WTC11 (cell line): ENCODE measurements around the gene MPP2. TPM values are rescaled to one million over a fixed set of nuclear protein-coding genes. Genes with fewer than 3 reads are reported as not detected.
A peak's percentile ranks its signal among the peaks of the same experiment; 100 is the strongest.

Experiments
- ATAC-seq: fragments of 200-7000 bp; cut with Tn5 transposase; 2 replicates; pipeline ENCODE4 v1.10.0; 2021; ENCODE audit warnings: mild to moderate bottlenecking, moderate library complexity
- Bru-seq: library from RNA; stranded (reverse); fragments of 400-500 nt; gene quantifications from one replicate; lab custom pipeline; 2021; lab: Mats Ljungman, UMichigan
- CTCF ChIA-PET: fragments of 300-600 bp; sonication (Branson Sonifier 250); formaldehyde crosslinking; loops from one replicate; lab custom pipeline; 2021; ENCODE audit warnings: antibody characterized with exemption; lab: Charles Lee
- POLR2A ChIA-PET: fragments of 350-600 bp; sonication (Branson Sonifier 250); formaldehyde crosslinking; loops from one replicate; lab custom pipeline; 2021; ENCODE audit warnings: antibody characterized with exemption; lab: Charles Lee
- DNase-seq: peaks from one replicate; pipeline ENCODE4 v3.0.0; 2021; ENCODE audit warnings: low spot score
- H3K27ac Mint-ChIP-seq: 2 replicates; pipeline ENCODE4 v1.8.0; 2021; ENCODE audit warnings: mixed read lengths
- H3K27me3 Mint-ChIP-seq: 2 replicates; pipeline ENCODE4 v1.8.0; 2021; ENCODE audit warnings: low read depth, mild to moderate bottlenecking, moderate library complexity, mixed read lengths
- H3K36me3 Mint-ChIP-seq: 2 replicates; pipeline ENCODE4 v1.8.0; 2021; ENCODE audit warnings: mixed read lengths
- H3K4me1 Mint-ChIP-seq: 2 replicates; pipeline ENCODE4 v1.8.0; 2022; ENCODE audit warnings: mixed read lengths
- H3K4me3 Mint-ChIP-seq: 2 replicates; pipeline ENCODE4 v1.8.0; 2021; ENCODE audit warnings: mild to moderate bottlenecking, moderate library complexity, mixed read lengths
- H3K9me3 Mint-ChIP-seq: 2 replicates; pipeline ENCODE4 v1.8.0; 2021; ENCODE audit warnings: mixed read lengths
- JAZF1 ChIP-seq: fragments of 250-450 bp; sonication (Bioruptor Pico); IDR thresholded peaks from 2 replicates; pipeline ENCODE4 v1.9.0; 2021; ENCODE audit warnings: moderate library complexity, mild to moderate bottlenecking, inconsistent platforms
- ZNF416 ChIP-seq: fragments of 250-450 bp; sonication (Bioruptor Pico); IDR thresholded peaks from 2 replicates; pipeline ENCODE4 v1.9.0; 2021; ENCODE audit warnings: mild to moderate bottlenecking, inconsistent platforms
- ZNF423 ChIP-seq: fragments of 250-450 bp; sonication (Bioruptor Pico); IDR thresholded peaks from 2 replicates; pipeline ENCODE4 v2.1.2; 2022; ENCODE audit warnings: mild to moderate bottlenecking, moderate library complexity
- long read RNA-seq, 3 experiments: library from RNA in 1 of 3; library from capped mRNA in 1 of 3; library from polyadenylated mRNA in 1 of 3; unstranded in 2 of 3; stranded (forward) in 1 of 3; transcript quantifications; one replicate each; pipeline ENCODE4 v2.0.0, GENCODE V29; 2021
- total RNA-seq: library from RNA; stranded (reverse); gene quantifications from 3 replicates; pipeline ENCODE4 v1.2.3, GENCODE V29; 2021
- TF ChIP-seq, protein P1 (sequence below): sonication (generic); formaldehyde crosslinking; IDR thresholded peaks from 2 replicates; pipeline ENCODE4 v1.8.0; 2022; ENCODE audit warnings: mild to moderate bottlenecking, missing genetic modification reagents
- TF ChIP-seq, protein P2 (sequence below): sonication (generic); formaldehyde crosslinking; IDR thresholded peaks from 2 replicates; pipeline ENCODE4 v1.8.0; 2023; ENCODE audit warnings: missing genetic modification reagents, mild to moderate bottlenecking, borderline replicate concordance
- TF ChIP-seq, protein P3 (sequence below): sonication (generic); formaldehyde crosslinking; IDR thresholded peaks from 2 replicates; pipeline ENCODE4 v1.8.1; 2022; ENCODE audit warnings: low read depth, mild to moderate bottlenecking, moderate library complexity, missing genetic modification reagents, borderline replicate concordance
- TF ChIP-seq, protein P4 (sequence below): sonication (generic); formaldehyde crosslinking; IDR thresholded peaks from 2 replicates; pipeline ENCODE4 v1.8.1; 2023; ENCODE audit warnings: mild to moderate bottlenecking, missing genetic modification reagents, borderline replicate concordance
- TF ChIP-seq, protein P5 (sequence below): fragments of 250-450 bp; sonication (Bioruptor Pico); IDR thresholded peaks from 2 replicates; pipeline ENCODE4 v1.8.0; 2021; ENCODE audit warnings: mild to moderate bottlenecking
- TF ChIP-seq, protein P6 (sequence below): sonication (generic); formaldehyde crosslinking; IDR thresholded peaks from 2 replicates; pipeline ENCODE4 v1.8.1; 2023; ENCODE audit warnings: mild to moderate bottlenecking, missing genetic modification reagents

Gene MPP2, protein sequence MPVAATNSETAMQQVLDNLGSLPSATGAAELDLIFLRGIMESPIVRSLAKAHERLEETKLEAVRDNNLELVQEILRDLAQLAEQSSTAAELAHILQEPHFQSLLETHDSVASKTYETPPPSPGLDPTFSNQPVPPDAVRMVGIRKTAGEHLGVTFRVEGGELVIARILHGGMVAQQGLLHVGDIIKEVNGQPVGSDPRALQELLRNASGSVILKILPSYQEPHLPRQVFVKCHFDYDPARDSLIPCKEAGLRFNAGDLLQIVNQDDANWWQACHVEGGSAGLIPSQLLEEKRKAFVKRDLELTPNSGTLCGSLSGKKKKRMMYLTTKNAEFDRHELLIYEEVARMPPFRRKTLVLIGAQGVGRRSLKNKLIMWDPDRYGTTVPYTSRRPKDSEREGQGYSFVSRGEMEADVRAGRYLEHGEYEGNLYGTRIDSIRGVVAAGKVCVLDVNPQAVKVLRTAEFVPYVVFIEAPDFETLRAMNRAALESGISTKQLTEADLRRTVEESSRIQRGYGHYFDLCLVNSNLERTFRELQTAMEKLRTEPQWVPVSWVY
- total RNA-seq = 29.3 to 31.4 TPM (median 29.9 TPM) in 3 replicates
- percentile 50 among the genes with signal in this experiment for Bru-seq, nascent RNA
- long read RNA-seq, experiment 1, full-length matches to known transcripts = 157 of 215 reads
- long read RNA-seq, experiment 1, partial matches to known transcripts = 37 of 215 reads
- long read RNA-seq, experiment 1, other reads (novel, unspliced or antisense) = 21 of 215 reads
- long read RNA-seq, experiment 2, full-length matches to known transcripts = 9 of 32 reads
- long read RNA-seq, experiment 2, partial matches to known transcripts = 3 of 32 reads
- long read RNA-seq, experiment 2, other reads (novel, unspliced or antisense) = 20 of 32 reads
- long read RNA-seq, experiment 3, full-length matches to known transcripts = 8 of 10 reads
- long read RNA-seq, experiment 3, partial matches to known transcripts = 2 of 10 reads
- long read RNA-seq, experiment 3, other reads (novel, unspliced or antisense) = 0 of 10 reads

DNA sequence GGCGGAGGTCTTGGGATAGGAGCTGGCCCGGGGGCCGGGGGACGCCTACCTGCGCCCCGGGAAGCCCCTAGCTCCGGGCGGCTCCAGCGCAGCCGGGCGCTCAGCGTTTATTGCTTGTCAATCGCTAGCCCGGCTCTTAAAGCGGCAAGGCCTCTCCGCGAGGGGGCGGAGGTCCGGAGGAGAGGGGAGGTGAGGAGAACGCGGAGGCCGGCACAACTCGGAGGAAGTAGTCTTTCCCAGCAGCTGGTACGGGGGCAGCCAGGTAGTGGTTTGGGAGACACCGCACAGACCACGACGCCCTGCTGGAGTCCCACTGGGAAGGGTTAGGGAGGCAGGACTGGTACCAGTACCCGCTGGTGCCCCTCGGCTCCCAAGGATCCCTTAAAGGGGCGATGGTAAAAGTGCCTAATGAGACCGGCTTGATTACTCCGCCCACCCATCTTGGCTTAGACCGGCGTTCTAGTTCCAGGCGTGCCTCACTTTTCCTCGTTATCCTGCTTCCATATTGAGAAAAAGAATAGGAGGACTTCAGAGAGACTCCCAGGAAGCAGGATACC, at the start of gene MPP2:
Gene MPP2 (minus strand): TSS at position 112 of the 557 bp plus-strand sequence. CDS start 3,076 bp downstream, outside the sequence.
- no peaks in the 10 kb centered on the region for H3K9me3 Mint-ChIP-seq
- DNase-seq = peak; percentile 88
- POLR2A ChIA-PET = interaction anchor here (1.2 kb wide), 1 partner anchor 265 kb away, joined by 3 read pairs; no protein-coding TSS in a partner anchor
- peaks cover 49% of the 10 kb centered on the region for H3K27me3 Mint-ChIP-seq
- TF ChIP-seq, protein P1, sequence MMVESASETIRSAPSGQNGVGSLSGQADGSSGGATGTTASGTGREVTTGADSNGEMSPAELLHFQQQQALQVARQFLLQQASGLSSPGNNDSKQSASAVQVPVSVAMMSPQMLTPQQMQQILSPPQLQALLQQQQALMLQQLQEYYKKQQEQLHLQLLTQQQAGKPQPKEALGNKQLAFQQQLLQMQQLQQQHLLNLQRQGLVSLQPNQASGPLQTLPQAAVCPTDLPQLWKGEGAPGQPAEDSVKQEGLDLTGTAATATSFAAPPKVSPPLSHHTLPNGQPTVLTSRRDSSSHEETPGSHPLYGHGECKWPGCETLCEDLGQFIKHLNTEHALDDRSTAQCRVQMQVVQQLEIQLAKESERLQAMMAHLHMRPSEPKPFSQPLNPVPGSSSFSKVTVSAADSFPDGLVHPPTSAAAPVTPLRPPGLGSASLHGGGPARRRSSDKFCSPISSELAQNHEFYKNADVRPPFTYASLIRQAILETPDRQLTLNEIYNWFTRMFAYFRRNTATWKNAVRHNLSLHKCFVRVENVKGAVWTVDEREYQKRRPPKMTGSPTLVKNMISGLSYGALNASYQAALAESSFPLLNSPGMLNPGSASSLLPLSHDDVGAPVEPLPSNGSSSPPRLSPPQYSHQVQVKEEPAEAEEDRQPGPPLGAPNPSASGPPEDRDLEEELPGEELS (CRISPR knock-in tag) = 0 out of 2 replicates have a peak, but pooled peaks have one; percentile 44
- TF ChIP-seq, protein P2, sequence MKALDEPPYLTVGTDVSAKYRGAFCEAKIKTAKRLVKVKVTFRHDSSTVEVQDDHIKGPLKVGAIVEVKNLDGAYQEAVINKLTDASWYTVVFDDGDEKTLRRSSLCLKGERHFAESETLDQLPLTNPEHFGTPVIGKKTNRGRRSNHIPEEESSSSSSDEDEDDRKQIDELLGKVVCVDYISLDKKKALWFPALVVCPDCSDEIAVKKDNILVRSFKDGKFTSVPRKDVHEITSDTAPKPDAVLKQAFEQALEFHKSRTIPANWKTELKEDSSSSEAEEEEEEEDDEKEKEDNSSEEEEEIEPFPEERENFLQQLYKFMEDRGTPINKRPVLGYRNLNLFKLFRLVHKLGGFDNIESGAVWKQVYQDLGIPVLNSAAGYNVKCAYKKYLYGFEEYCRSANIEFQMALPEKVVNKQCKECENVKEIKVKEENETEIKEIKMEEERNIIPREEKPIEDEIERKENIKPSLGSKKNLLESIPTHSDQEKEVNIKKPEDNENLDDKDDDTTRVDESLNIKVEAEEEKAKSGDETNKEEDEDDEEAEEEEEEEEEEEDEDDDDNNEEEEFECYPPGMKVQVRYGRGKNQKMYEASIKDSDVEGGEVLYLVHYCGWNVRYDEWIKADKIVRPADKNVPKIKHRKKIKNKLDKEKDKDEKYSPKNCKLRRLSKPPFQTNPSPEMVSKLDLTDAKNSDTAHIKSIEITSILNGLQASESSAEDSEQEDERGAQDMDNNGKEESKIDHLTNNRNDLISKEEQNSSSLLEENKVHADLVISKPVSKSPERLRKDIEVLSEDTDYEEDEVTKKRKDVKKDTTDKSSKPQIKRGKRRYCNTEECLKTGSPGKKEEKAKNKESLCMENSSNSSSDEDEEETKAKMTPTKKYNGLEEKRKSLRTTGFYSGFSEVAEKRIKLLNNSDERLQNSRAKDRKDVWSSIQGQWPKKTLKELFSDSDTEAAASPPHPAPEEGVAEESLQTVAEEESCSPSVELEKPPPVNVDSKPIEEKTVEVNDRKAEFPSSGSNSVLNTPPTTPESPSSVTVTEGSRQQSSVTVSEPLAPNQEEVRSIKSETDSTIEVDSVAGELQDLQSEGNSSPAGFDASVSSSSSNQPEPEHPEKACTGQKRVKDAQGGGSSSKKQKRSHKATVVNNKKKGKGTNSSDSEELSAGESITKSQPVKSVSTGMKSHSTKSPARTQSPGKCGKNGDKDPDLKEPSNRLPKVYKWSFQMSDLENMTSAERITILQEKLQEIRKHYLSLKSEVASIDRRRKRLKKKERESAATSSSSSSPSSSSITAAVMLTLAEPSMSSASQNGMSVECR (CRISPR knock-in tag) = 0 out of 2 replicates have a peak, but pooled peaks have one; percentile 12
- peak; percentile 71 for TF ChIP-seq ZNF423
- TF ChIP-seq, protein P3, sequence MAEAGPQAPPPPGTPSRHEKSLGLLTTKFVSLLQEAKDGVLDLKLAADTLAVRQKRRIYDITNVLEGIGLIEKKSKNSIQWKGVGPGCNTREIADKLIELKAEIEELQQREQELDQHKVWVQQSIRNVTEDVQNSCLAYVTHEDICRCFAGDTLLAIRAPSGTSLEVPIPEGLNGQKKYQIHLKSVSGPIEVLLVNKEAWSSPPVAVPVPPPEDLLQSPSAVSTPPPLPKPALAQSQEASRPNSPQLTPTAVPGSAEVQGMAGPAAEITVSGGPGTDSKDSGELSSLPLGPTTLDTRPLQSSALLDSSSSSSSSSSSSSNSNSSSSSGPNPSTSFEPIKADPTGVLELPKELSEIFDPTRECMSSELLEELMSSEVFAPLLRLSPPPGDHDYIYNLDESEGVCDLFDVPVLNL = no peak
- TF ChIP-seq, protein P4, sequence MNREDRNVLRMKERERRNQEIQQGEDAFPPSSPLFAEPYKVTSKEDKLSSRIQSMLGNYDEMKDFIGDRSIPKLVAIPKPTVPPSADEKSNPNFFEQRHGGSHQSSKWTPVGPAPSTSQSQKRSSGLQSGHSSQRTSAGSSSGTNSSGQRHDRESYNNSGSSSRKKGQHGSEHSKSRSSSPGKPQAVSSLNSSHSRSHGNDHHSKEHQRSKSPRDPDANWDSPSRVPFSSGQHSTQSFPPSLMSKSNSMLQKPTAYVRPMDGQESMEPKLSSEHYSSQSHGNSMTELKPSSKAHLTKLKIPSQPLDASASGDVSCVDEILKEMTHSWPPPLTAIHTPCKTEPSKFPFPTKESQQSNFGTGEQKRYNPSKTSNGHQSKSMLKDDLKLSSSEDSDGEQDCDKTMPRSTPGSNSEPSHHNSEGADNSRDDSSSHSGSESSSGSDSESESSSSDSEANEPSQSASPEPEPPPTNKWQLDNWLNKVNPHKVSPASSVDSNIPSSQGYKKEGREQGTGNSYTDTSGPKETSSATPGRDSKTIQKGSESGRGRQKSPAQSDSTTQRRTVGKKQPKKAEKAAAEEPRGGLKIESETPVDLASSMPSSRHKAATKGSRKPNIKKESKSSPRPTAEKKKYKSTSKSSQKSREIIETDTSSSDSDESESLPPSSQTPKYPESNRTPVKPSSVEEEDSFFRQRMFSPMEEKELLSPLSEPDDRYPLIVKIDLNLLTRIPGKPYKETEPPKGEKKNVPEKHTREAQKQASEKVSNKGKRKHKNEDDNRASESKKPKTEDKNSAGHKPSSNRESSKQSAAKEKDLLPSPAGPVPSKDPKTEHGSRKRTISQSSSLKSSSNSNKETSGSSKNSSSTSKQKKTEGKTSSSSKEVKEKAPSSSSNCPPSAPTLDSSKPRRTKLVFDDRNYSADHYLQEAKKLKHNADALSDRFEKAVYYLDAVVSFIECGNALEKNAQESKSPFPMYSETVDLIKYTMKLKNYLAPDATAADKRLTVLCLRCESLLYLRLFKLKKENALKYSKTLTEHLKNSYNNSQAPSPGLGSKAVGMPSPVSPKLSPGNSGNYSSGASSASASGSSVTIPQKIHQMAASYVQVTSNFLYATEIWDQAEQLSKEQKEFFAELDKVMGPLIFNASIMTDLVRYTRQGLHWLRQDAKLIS = no peak
- no peak for TF ChIP-seq JAZF1 (CRISPR knock-in tag)
- TF ChIP-seq ZNF416 (CRISPR knock-in tag) = no peak
- TF ChIP-seq, protein P5, sequence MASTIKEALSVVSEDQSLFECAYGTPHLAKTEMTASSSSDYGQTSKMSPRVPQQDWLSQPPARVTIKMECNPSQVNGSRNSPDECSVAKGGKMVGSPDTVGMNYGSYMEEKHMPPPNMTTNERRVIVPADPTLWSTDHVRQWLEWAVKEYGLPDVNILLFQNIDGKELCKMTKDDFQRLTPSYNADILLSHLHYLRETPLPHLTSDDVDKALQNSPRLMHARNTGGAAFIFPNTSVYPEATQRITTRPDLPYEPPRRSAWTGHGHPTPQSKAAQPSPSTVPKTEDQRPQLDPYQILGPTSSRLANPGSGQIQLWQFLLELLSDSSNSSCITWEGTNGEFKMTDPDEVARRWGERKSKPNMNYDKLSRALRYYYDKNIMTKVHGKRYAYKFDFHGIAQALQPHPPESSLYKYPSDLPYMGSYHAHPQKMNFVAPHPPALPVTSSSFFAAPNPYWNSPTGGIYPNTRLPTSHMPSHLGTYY = no peak
- TF ChIP-seq, protein P6, sequence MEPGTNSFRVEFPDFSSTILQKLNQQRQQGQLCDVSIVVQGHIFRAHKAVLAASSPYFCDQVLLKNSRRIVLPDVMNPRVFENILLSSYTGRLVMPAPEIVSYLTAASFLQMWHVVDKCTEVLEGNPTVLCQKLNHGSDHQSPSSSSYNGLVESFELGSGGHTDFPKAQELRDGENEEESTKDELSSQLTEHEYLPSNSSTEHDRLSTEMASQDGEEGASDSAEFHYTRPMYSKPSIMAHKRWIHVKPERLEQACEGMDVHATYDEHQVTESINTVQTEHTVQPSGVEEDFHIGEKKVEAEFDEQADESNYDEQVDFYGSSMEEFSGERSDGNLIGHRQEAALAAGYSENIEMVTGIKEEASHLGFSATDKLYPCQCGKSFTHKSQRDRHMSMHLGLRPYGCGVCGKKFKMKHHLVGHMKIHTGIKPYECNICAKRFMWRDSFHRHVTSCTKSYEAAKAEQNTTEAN (CRISPR knock-in tag) = no peak
- TF ChIP-seq, all 79 proteins: peak for 3
- peak; percentile 16 for ATAC-seq
- CTCF ChIA-PET = interaction anchor here (0.6 to 7.7 kb wide), 11 partner anchors 8 to 100 kb away, joined by 3 to 49 read pairs (median 7); partner anchors contain the start of gene PPY
- Mint-ChIP-seq H3K36me3 (no peaks in the 10 kb centered on the region), H3K27ac (no peak within 1 kb of the TSS), H3K4me1 (peaks cover 26% of the 10 kb centered on the region), H3K4me3 (peak within 1 kb of the TSS; percentile 90)
